ENCODE data around the gene L3MBTL4. TPM values are rescaled to one million over a fixed set of nuclear protein-coding genes. Genes with fewer than 3 reads are reported as not detected.

The L3MBTL4 gene
- total RNA-seq, 1 donor from 2014 or later, result 0.34 TPM

- no peak for DNase-seq (ENCODE audit: low spot score)
- Histone ChIP-seq H3K27me3 (no peaks in the 10 kb centered on the region), H2AFZ (replicated peaks) (peak overlapping the region; percentile 23), H3K27ac (no peak overlapping the region), H3K9ac (no peak overlapping the region), H3K4me1 (peaks cover 29% of the 10 kb centered on the region), H3K4me3 (no peak overlapping the region), H4K20me1 (ENCODE audit: low read depth) (no peaks in the 10 kb centered on the region), H3F3A (ENCODE audit: low read depth) (no peaks in the 10 kb centered on the region), H3K9me3 (ENCODE audit: low read depth) (peaks cover 4% of the 10 kb centered on the region), H3K36me3 (no peaks in the 10 kb centered on the region), H3K79me2 (ENCODE audit: low read depth) (no peaks in the 10 kb centered on the region), H3K4me2 (no peak overlapping the region)
- H3K4me3 Mint-ChIP-seq, result no peak overlapping the region
- peaks cover 3% of the 10 kb centered on the region for H3K27me3 Mint-ChIP-seq (ENCODE audit: insufficient read depth, low read depth)
- peaks cover 17% of the 10 kb centered on the region for H3K4me1 Mint-ChIP-seq
- peak overlapping the region; percentile 1 for H3K27ac Mint-ChIP-seq
- H3K36me3 Mint-ChIP-seq, result peaks cover 2% of the 10 kb centered on the region
- TF ChIP-seq EZH2 (IDR thresholded peaks at IDR 0.05) (no peak), CTCF (IDR thresholded peaks at IDR 0.05) (no peak), EZH2phosphoT487 (IDR thresholded peaks at IDR 0.05) (no peak)
- H3K9me3 Mint-ChIP-seq, result peaks cover 4% of the 10 kb centered on the region
These were observed 296.6 kb downstream of the L3MBTL4 start for GRCh38 chr18:6118080-6118479.

- H3K9me3 Mint-ChIP-seq, result no peaks in the 10 kb centered on the region
- Histone ChIP-seq H3K9ac (no peak overlapping the region), H3K4me1 (peaks cover 25% of the 10 kb centered on the region), H3K4me2 (no peak overlapping the region), H2AFZ (replicated peaks) (no peak overlapping the region), H3K27ac (no peak overlapping the region), H3K79me2 (ENCODE audit: low read depth) (no peaks in the 10 kb centered on the region), H3K27me3 (no peaks in the 10 kb centered on the region), H4K20me1 (ENCODE audit: low read depth) (no peaks in the 10 kb centered on the region), H3K9me3 (ENCODE audit: low read depth) (no peaks in the 10 kb centered on the region), H3K36me3 (no peaks in the 10 kb centered on the region), H3F3A (ENCODE audit: low read depth) (no peaks in the 10 kb centered on the region), H3K4me3 (no peak overlapping the region)
- no peak overlapping the region for H3K27ac Mint-ChIP-seq
- peaks cover 3% of the 10 kb centered on the region for H3K27me3 Mint-ChIP-seq (ENCODE audit: insufficient read depth, low read depth)
- H3K36me3 Mint-ChIP-seq, result no peaks in the 10 kb centered on the region
- TF ChIP-seq EZH2phosphoT487 (IDR thresholded peaks at IDR 0.05), result no peak
- H3K4me3 Mint-ChIP-seq, result no peak overlapping the region
- no peak for DNase-seq (ENCODE audit: low spot score)
- peaks cover 16% of the 10 kb centered on the region for H3K4me1 Mint-ChIP-seq
These were observed 299.0 kb downstream of the L3MBTL4 start for GRCh38 chr18:6115710-6116109.

- Mint-ChIP-seq H3K36me3 (no peaks in the 10 kb centered on the region), H3K9me3 (no peaks in the 10 kb centered on the region), H3K4me3 (no peak overlapping the region), H3K27me3 (ENCODE audit: insufficient read depth, low read depth) (peaks cover 3% of the 10 kb centered on the region), H3K4me1 (no peaks in the 10 kb centered on the region), H3K27ac (no peak overlapping the region)
- Histone ChIP-seq H3K27me3 (no peaks in the 10 kb centered on the region), H3K27ac (no peak overlapping the region), H3K79me2 (ENCODE audit: low read depth) (no peaks in the 10 kb centered on the region), H2AFZ (replicated peaks) (no peak overlapping the region), H3K4me3 (no peak overlapping the region), H3K4me1 (peaks cover 5% of the 10 kb centered on the region), H3K4me2 (no peak overlapping the region), H3K9ac (no peak overlapping the region), H3K9me3 (ENCODE audit: low read depth) (no peaks in the 10 kb centered on the region), H3K36me3 (no peaks in the 10 kb centered on the region), H4K20me1 (ENCODE audit: low read depth) (no peaks in the 10 kb centered on the region), H3F3A (ENCODE audit: low read depth) (no peaks in the 10 kb centered on the region)
- DNase-seq (ENCODE audit: low spot score), result no peak
- TF ChIP-seq CTCF (IDR thresholded peaks at IDR 0.05), result no peak
- TF ChIP-seq EZH2 (IDR thresholded peaks at IDR 0.05), result no peak
- no peak for TF ChIP-seq EZH2phosphoT487 (IDR thresholded peaks at IDR 0.05)
These were observed 301.1 kb downstream of the L3MBTL4 start for GRCh38 chr18:6113650-6114049.

- Histone ChIP-seq H3K79me2 (ENCODE audit: low read depth) (no peaks in the 10 kb centered on the region), H3K36me3 (no peaks in the 10 kb centered on the region), H3F3A (ENCODE audit: low read depth) (no peaks in the 10 kb centered on the region), H4K20me1 (ENCODE audit: low read depth) (no peaks in the 10 kb centered on the region), H2AFZ (replicated peaks) (no peak overlapping the region), H3K27me3 (no peaks in the 10 kb centered on the region), H3K4me3 (no peak overlapping the region), H3K4me1 (no peaks in the 10 kb centered on the region), H3K27ac (no peak overlapping the region), H3K9me3 (ENCODE audit: low read depth) (no peaks in the 10 kb centered on the region), H3K9ac (no peak overlapping the region), H3K4me2 (no peak overlapping the region)
- Mint-ChIP-seq H3K4me1 (no peaks in the 10 kb centered on the region), H3K27me3 (ENCODE audit: insufficient read depth, low read depth) (no peaks in the 10 kb centered on the region), H3K4me3 (no peak overlapping the region), H3K36me3 (no peaks in the 10 kb centered on the region), H3K9me3 (no peaks in the 10 kb centered on the region), H3K27ac (no peak overlapping the region)
- TF ChIP-seq EZH2 (IDR thresholded peaks at IDR 0.05) (no peak), EZH2phosphoT487 (IDR thresholded peaks at IDR 0.05) (no peak)
- DNase-seq (ENCODE audit: low spot score), result no peak
These were observed 303.0 kb downstream of the L3MBTL4 start for GRCh38 chr18:6111726-6112125.

All from neural progenitor cell (in vitro differentiated cells).